ENCODE results near the gene UNC5CL.
"Not testable (repeated sequence)": the region's sequence is repeated elsewhere in the genome, so short reads cannot be mapped to it uniquely, and the experiment has no call there.

The UNC5CL gene

GRCh38 chr6:41006980-41007379 lies 32.0 kb downstream of the UNC5CL start:
- not testable (repeated sequence) for DNase-seq (ENCODE audit: low read depth)

DNA sequence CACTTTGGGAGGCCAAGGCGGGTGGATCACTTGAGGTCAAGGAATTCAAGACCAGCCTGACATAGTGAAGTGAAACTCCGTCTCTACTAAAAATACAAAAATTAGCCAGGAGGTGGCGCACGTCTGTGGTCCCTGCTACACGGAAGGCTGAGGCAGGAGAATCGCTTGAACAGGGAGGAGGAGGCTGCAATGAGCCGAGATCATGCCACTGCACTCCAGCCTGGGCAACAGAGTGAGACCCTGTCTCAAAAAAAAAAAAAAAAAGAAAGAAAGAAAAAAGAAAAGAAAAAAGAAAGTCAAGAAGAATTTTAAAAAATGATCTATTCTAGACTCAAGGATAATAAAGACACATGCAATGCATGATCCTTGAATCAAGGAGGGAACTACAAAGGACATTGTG lies 32.8 kb downstream of the UNC5CL start:
- not testable (repeated sequence) for DNase-seq (ENCODE audit: low read depth)

- DNase-seq (ENCODE audit: low read depth), result no peak
Observed at GRCh38 chr6:41002168-41002567, 36.9 kb downstream of the UNC5CL start.

DNA sequence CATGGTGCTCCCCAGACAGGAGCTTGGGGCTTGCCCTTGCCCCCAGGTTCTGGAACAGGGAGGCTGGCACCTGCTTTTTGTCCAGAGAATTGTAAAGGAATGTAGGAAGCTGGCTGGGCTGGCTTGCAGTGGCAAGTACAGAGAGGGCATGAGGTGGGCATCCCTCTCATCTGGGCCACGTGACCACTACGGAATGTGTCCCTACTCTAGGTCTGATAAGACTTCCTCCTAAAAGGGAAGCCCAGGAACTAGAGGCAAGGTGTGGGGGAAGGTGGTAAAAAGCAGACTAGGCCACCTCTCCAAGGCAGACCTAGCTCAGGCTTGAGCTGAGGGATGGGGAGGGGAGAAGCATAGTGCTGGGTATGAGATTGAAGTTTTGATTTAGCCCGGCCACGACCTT lies 38.8 kb downstream of the UNC5CL start:
- DNase-seq (ENCODE audit: low read depth), result no peak

- no peak for DNase-seq (ENCODE audit: low read depth)
Observed at GRCh38 chr6:40999569-40999968, 39.5 kb downstream of the UNC5CL start.

GRCh38 chr6:40998661-40999060 lies 40.4 kb downstream of the UNC5CL start:
- DNase-seq (ENCODE audit: low read depth), result no peak

DNA sequence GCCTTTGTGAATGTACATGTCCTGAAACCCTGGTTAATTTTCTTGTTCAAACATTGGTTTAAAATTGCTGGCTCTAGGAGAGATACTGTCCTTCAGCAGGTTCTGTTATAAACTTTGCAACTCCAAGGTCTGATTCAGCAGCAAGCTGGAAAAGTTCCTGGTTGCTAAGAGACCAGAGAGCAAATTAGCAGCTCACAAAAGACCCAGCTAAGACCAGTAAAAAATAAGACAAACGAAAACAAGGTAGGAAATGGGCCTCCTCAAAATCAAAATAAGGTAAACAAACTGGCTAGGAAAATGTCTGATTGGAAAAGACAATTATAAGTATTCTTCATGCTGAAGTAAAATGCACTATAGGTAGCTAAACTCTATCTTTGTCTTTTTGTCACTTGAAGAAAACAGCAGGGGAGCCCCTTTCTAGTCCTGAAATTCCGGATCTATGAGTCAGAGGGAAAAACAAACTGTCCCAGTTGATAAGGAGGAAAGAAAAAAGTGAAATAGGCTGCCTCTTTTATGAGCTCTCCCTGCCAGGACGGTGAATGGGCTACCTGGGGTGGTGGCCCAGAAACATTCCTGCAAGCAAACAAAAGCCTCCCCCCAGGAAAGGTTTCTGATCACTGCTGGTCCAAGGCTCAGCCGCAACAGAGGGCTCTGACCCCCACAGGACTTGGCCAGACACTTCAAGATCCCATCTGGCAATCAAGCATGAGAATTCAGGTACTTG lies 41.6 kb downstream of the UNC5CL start:
- DNase-seq (ENCODE audit: low read depth), result no peak

- no peak for DNase-seq (ENCODE audit: low read depth)
Observed at GRCh38 chr6:40996591-40997233, 42.3 kb downstream of the UNC5CL start.

DNA sequence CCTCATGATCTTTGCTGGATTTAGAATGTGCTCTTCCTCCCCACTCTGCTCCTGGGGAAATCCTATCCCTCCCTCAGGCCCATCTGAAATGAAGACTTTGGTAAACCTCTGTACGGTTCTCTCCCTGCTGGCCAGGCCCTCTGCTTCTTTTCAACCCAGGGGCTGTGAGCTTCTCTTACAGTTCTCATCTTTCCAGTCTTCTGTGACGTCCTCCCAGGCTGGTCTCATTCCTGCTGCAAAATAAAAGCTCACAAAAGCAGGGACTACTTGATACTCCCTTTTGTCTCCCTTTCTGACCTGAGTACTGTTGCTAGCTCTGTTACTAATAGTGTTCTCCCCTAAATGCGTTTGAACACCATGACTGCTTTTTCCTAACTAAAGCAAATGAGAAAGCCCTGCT lies 46.3 kb downstream of the UNC5CL start:
- DNase-seq (ENCODE audit: low read depth), result no peak

DNA sequence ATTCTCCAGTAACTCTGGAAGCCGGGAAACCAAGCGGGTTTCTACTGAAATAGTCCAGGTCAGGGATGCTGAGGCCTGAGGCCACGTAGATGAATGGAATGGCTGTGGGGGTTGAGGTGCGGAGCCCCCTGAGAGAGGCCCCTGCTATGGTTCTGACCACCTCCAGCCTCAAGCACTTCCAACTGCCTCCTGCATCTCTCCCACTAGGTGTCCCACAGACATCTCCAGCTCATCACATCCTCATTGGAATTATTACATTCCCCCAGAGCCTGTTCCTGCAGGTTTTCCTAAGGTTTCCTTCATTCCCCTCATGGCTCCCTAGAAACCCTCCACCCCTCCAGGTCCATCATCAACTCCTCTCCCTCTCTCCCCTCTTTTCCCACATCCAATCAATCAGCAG lies 48.7 kb downstream of the UNC5CL start:
- DNase-seq (ENCODE audit: low read depth), result no peak

DNA sequence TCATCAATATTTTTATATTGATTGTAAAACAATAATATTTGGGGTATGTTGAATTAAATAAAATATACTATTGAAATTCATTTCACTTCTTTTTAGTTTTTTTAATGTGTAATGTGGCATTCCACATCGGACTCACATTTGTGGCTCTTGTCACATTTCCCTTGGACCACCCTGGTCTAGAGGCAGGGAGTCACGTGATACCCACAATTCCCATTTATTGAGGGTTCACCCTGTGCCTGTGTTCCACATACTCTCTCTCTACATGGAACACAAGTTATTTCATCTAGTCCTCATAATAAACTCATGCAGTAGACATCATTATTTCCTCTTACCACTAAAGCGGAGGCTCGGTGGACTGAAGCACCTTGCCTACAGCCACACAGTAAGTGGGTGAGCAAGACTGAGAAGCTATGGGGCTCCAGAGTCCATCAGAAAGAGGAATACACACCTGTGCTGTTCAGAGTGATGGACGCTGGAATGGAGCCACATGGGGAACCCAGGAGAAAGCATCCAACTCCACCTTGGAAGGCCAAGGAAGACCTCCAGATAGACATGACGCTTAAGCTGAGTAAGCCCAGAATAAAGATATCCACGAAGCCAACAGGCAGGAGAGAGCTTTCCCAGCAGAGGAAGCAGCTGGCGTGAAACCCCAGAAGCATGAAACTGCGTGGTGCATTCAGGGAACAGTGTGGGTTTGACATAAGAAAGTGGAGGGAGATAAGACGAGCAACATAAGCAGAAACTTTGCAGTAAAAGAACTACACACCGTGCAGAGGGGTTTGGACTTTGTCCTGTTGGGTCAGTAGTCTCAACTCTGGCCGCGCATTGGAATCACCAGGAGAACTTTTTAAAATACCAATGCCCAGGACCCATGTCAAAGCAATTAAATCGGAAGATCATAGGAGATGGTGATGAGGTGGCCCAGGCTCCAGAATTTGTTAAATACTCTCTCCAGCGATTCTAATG lies 49.5 kb downstream of the UNC5CL start:
- no peak for DNase-seq (ENCODE audit: low read depth)

DNA sequence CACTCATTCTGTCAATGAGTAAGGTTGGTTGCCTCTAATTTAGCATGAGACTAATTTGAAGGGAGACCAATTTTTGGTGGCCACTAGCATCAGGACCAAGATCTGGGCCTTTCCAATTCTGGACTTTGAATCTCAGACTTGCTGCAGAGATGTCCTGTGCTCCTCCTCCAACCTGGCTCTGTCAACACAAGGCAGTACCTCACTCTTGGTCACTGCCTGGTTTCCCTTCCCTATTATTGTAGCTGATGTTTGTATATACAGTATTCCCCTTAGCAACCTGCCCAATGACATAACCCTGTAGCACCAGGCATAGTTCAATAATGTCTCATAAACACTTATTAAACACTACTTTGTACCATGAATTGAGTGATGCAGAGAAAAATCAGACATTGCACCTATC lies 50.4 kb downstream of the UNC5CL start:
- no peak for DNase-seq (ENCODE audit: low read depth)

GRCh38 chr6:40986921-40987819 lies 51.9 kb downstream of the UNC5CL start:
- DNase-seq (ENCODE audit: low read depth), result no peak

- DNase-seq (ENCODE audit: low read depth), result no peak
Observed at GRCh38 chr6:40986364-40986763, 52.7 kb downstream of the UNC5CL start.

DNA sequence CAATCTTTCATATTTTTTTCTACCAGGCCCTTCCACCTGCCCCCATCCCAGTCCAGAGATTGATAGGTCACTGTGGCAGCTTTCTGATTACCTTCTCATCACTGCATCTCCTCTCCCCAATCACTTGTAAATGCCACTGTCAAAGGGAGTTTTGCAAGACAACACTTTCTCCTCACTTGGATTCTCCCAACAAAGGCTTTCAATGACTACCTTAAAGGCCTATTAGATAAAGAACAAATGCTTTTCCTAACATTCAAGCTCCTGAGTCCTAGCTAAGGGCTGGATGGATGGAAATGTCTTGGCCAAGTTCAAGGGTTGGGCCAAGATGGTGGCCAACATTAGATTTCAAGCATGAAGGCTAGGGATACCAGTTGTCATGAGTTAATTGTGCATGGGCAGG lies 55.3 kb downstream of the UNC5CL start:
- DNase-seq (ENCODE audit: low read depth), result no peak

DNA sequence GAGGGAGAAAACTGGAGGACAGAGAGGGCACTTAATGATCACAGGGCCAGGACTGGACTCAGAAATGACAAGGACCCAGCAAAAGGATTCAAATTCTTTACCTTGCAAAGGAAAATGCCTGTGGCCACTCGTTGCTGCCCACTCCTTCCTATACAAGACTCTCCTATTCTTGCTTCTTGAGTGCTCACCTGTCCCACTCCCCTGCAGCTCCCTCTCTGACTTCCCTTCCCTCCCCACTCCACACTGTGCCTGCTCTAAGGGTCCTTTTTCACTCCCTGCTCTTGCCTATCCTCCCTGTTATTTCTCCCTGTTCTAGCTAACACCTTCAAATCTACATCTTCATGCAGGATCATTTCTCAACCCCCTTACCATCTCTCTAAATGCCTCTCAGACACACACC lies 56.1 kb downstream of the UNC5CL start:
- no peak for DNase-seq (ENCODE audit: low read depth)

GRCh38 chr6:40978687-40979289 lies 60.2 kb downstream of the UNC5CL start:
- no peak for DNase-seq (ENCODE audit: low read depth)

- DNase-seq (ENCODE audit: low read depth), result no peak
Observed at GRCh38 chr6:40977695-40978094, 61.3 kb downstream of the UNC5CL start.

DNA sequence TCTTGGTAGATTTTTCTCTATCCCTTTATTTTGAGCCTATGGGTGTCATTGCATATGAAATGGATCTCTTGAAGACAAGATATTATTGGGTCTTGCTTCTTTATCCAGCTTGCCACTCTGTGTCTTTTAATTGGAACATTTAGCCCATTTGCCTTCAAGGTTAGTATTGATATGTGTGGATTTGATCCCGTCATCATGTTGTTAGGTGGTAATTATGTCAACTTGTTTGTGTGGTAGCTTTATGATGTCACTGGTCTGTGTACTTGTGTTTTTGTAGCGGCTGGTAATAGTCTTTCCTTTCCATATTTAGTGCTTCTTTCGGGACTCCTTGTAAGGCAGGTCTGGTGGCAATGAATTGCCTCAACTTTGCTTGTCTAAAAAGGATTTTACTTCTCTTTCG lies 61.9 kb downstream of the UNC5CL start:
- DNase-seq (ENCODE audit: low read depth), result no peak
